ENCODE results near the gene TMED7.
"Not testable (repeated sequence)": the region's sequence is repeated elsewhere in the genome, so short reads cannot be mapped to it uniquely, and the experiment has no call there.

Gene TMED7

GRCh38 chr5:115625579-115626444 lies at the start of gene TMED7:
TSS of gene TMED7 (minus strand) at chr5:115626036. CDS start at chr5:115625792, 244 bp downstream.
- DNase-seq (ENCODE audit: low read depth in 2 of 2): peak; percentile 100

DNA sequence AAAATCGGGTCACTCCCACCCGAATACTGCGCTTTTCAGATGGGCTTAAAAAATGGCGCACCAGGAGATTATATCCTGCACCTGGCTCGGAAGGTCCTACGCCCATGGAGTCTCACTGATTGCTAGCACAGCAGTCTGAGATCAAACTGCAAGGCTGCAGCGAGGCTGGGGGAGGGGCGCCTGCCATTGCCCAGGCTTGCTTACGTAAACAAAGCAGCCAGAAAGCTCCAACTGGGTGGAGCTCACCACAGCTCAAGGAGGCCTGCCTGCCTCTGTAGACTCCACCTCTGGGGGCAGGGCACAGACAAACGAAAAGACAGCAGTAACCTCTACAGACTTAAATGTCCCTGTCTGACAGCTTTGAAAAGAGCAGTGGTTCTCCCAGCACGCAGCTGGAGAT lies 48.9 kb upstream of the TMED7 start:
- not testable (repeated sequence) for DNase-seq (ENCODE audit: low read depth in 2 of 2)

GRCh38 chr5:115673596-115673995 lies 47.8 kb upstream of the TMED7 start:
- DNase-seq (ENCODE audit: low read depth in 2 of 2): no peak

DNA sequence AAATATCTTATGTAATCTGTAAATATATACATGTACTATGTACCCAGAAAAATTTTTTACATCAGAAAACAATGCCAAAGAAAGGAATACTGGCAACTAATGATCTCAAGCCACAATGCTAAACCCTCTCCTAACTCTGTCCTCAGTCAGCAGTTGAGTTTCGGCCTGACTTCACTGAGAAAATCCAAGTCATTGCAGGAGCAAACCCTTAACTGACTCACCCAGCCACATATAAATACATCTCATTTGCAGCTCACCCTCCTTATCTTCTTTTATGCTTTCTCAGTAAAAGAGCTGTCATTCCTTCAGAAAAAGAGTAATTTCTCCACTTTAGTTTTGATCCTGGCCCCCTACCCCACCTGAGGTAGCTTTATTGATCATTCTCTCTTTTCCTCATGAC lies 46.1 kb upstream of the TMED7 start:
- DNase-seq (ENCODE audit: low read depth in 2 of 2): no peak

GRCh38 chr5:115666023-115666422 lies 40.2 kb upstream of the TMED7 start:
- no peak for DNase-seq (ENCODE audit: low read depth in 2 of 2)

- DNase-seq (ENCODE audit: low read depth in 2 of 2): no peak
Observed at GRCh38 chr5:115661563-115661962, 35.7 kb upstream of the TMED7 start.

DNA sequence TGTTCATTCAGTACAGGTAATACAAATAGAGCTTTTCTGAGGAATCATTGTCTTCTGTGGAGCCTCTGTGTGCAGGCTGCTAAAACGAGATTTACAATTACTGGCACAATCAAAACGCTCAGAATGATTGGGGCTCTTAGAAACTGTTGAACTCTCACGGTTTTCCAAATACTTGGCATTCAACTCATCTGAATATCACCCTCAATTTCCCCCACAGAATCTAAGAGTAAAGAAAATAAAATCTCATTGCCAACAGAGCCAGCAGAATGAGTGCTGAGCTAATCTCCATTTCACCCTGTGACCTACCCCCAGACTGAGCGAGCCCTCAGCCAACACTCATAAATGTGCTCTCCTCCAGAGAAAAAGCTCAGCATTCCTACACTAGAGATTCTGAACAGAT lies 35.3 kb upstream of the TMED7 start:
- DNase-seq (ENCODE audit: low read depth in 2 of 2): no peak

- DNase-seq (ENCODE audit: low read depth in 2 of 2): no peak
Observed at GRCh38 chr5:115657881-115658233, 32.0 kb upstream of the TMED7 start.

DNA sequence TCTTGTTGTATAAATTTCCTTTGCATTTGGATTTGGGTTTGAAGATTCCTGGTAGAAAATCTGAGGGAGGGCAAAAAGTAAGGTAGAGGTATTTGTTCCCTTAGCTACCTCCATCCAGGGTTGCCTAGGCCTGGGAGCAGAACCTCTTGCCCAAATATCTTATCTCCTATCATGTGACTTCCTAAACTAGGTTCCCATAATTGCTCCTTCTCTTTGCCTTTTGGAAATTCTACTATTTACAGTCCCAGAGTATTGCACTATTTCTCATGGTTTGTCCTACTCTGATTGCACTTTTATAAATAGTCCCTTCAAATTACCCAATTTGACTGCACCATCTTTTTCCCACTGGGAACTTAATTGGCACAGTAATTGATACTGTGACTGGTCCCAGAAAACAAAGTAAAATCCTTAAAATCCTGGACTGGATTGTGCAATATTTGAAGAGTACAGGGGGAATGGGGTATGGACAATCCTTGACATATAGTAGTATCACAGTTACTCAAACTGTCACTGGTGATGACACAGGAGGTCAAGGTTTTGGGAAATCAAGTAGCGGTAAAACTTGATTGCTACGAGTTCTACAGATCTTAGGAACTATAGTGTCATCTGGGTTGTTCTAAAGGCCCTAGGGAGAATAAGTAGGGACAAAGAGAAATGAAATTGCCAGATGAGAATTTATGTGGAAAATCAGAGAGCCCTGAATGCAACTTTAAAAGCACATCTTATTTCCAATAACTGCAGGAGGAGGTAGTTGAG lies 31.5 kb upstream of the TMED7 start:
- DNase-seq (ENCODE audit: low read depth in 2 of 2): no peak

GRCh38 chr5:115656404-115656803 lies 30.6 kb upstream of the TMED7 start:
- no peak for DNase-seq (ENCODE audit: low read depth in 2 of 2)

GRCh38 chr5:115655994-115656393 lies 30.2 kb upstream of the TMED7 start:
- DNase-seq (ENCODE audit: low read depth in 2 of 2): no peak

- DNase-seq (ENCODE audit: low read depth in 2 of 2): no peak
Observed at GRCh38 chr5:115649541-115649940, 23.7 kb upstream of the TMED7 start.

DNA sequence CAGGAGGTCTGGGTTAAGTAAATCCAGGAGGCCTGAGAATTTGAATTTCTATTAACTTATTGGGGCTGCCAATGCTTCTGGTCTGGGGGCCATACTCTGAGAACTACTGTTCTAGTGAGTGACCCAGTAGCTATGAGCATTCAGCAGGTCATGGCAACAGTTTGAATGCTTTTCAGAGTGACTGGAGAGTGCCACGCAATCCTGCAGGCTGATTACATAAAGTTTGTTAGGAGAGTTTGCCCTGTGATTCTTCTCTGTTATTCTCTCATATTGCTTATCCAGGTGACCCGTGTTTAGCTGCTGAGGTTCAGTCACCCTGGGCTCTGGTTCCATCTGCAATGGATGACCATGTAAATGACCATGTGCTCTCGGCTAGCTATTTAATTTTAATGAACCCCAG lies 22.2 kb upstream of the TMED7 start:
- no peak for DNase-seq (ENCODE audit: low read depth in 2 of 2)

DNA sequence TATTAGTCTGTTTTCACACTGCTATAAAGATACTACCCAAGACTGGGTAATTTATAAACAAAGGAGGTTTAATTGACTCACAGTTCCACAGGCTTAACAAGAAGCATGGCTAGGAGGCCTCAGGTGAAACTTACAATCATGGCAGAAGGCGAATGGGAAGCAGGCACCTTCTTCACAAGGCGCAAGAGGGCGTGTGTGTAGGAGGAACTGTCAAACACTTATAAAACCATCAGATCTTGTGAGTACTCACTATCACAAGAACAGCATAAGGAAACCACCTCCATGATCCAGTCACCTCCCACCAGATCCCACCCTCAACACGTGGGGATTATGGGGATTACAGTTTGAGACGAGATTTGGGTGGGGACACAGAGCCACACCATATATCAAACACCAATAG lies 19.6 kb upstream of the TMED7 start:
- DNase-seq (ENCODE audit: low read depth in 2 of 2): not testable (repeated sequence)

DNA sequence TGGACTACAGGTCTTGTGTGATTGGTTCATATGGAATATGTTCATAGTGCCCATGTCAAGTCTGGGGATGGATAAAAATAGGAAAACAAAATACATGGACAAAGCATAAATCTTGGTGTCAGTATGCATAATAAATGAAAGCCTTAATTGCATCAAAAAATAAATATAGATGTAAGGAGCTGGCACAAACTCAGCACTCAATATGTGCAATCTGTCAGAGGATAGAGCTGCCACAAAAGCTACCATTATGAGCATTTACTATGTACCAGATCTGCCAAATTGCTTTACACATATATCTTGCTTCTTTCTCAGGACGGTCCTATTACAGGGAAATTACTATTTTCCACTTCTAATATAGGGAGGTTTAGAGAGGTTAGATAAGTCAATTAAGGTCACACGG lies 18.2 kb upstream of the TMED7 start:
- DNase-seq (ENCODE audit: low read depth in 2 of 2): no peak

GRCh38 chr5:115641948-115642347 lies 16.1 kb upstream of the TMED7 start:
- no peak for DNase-seq (ENCODE audit: low read depth in 2 of 2)

DNA sequence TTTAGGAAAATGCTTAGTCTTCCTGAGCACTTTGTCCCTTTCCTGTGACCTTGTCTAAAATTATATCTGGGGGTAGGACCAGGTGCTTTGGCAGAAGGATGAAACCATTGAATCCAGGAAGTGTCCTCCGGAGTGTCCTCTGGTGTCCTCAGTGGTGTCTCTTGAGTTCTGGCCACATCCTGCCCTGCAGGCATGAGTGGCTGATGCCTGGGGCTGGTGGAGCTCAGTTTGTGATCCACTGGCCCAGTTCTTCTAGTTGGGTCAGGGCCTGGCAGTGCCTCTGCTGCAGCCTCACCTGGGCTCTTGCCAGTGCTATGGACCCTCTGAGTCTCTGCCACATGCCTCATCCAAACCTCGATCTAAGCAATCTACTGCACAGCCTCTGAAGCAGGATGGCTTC lies 14.4 kb upstream of the TMED7 start:
- no peak for DNase-seq (ENCODE audit: low read depth in 2 of 2)

- DNase-seq (ENCODE audit: low read depth in 2 of 2): no peak
Observed at GRCh38 chr5:115639377-115639776, 13.5 kb upstream of the TMED7 start.

GRCh38 chr5:115637507-115637906 lies 11.7 kb upstream of the TMED7 start:
- no peak for DNase-seq (ENCODE audit: low read depth in 2 of 2)

DNA sequence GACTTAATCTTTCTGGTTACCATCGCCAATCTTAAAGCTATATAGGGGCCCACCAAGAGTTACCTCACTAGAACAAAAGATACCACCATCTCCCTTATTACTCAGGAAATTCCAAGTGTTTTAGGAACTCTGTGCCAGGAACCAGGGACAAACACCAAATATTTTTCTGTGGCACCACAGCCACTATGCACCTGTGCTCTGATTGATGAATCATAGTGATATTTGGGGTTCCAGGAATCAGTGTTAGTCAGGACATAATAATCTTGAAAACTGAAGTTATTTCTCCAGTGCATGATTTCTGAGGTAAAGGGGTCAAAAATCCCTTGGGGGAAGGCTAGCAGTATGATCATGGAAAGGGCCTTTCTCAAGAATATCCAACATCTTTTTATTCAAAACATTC lies 10.2 kb upstream of the TMED7 start:
- no peak for DNase-seq (ENCODE audit: low read depth in 2 of 2)

GRCh38 chr5:115634343-115635132 lies 8.7 kb upstream of the TMED7 start:
- peak; percentile 61 to 82 for DNase-seq (ENCODE audit: low read depth in 2 of 2)

DNA sequence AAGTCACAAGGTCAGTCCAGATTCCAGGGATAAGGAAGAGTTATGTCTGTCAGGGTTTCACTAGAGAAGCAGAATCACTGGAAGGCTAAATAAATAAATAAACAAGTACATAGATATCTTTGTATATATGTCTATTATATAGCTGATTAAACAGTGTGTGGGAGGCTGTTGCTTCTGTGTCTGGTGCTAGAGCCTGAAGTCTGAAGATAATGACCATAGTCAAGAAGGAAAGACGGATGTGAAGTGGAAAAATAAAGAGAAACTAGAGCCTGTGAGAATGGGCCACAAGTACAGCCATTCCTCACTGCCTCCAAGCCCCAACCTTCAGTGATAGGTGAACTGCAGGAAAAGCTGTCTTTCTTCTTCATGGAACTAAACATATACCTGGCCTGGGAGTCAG lies 4.1 kb upstream of the TMED7 start:
- no peak for DNase-seq (ENCODE audit: low read depth in 2 of 2)

All from stimulated activated CD4-positive, alpha-beta T cell treated with anti-CD3 and anti-CD28 coated beads, Interleukin-15, amount 100 ng/mL, for 48 hours (primary cell).